HG03521 (cell line): ENCODE results near the gene LRRC23.

Source experiments
- ATAC-seq: cut with Tn5 transposase; IDR thresholded peaks from one replicate; pipeline ENCODE4 v1.9.1; 2021; ENCODE audit warnings: mild to moderate bottlenecking, moderate library complexity; ENCODE audit not compliant: unreplicated experiment

Gene LRRC23

DNA sequence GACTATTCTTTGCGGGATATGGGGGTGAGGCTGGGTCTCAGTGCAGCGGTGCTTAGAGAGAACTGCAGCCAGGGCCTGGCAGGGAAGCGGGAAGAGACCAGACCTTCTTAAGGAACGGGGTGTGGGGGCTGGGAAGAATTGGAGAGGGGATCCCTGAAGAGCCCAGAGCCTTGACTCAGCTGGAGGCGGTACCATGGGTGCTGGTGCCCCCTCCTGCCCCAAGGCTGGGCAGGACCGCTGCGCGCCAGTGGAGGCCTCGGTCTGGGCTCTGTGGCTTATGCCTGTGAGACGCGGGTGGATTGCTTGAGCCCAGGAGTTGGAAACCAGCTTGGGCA lies 37.7 kb downstream of the LRRC23 start:
- no peak for ATAC-seq

DNA sequence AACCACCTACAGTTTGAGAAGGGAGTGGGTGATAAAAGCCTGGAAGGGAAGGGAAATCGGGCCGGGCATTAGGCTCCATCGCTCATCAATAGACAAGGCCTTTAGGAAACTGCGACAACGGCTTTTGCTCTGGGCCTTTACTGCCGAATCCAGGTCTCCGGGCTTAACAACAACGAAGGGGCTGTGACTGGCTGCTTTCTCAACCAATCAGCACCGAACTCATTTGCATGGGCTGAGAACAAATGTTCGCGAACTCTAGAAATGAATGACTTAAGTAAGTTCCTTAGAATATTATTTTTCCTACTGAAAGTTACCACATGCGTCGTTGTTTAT lies 38.7 kb downstream of the LRRC23 start:
- ATAC-seq = peak; percentile 23

DNA sequence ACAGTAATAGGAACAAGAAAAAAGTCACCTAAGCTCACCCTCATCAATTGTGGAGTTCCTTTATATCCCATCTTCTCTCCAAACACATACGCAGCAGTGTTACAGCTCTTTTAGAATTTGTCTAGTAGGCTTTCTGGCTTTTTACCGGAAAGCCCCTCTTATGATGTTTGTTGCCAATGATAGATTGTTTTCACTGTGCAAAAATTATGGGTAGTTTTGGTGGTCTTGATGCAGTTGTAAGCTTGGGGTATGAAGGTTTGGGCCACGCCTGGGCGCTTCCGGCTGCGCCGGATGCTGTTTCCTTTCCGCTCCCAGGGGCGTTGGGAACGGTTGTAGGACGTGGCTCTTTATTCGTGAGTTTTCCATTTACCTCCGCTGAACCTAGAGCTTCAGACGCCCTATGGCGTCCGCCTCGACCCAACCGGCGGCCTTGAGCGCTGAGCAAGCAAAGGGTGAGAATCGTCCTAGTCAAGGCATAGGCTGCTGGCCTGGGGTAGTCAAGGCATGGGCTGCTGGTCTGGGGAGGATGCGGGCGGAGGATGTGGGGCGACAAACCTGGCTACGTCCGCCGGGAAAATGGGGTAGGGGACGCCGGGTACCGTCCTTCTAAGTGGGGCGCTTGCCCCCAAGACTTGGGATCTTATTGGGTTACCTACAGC lies 39.2 kb downstream of the LRRC23 start, which contains the start of the genes C12orf57 and RNU7-1:
Gene C12orf57, plus strand, starts transcription at position 301 of the 659 bp plus-strand sequence. Its CDS starts 100 bp downstream, at position 401.
Gene RNU7-1, plus strand, starts transcription at position 95 of the 659 bp plus-strand sequence.
- ATAC-seq = peak; percentile 34

DNA sequence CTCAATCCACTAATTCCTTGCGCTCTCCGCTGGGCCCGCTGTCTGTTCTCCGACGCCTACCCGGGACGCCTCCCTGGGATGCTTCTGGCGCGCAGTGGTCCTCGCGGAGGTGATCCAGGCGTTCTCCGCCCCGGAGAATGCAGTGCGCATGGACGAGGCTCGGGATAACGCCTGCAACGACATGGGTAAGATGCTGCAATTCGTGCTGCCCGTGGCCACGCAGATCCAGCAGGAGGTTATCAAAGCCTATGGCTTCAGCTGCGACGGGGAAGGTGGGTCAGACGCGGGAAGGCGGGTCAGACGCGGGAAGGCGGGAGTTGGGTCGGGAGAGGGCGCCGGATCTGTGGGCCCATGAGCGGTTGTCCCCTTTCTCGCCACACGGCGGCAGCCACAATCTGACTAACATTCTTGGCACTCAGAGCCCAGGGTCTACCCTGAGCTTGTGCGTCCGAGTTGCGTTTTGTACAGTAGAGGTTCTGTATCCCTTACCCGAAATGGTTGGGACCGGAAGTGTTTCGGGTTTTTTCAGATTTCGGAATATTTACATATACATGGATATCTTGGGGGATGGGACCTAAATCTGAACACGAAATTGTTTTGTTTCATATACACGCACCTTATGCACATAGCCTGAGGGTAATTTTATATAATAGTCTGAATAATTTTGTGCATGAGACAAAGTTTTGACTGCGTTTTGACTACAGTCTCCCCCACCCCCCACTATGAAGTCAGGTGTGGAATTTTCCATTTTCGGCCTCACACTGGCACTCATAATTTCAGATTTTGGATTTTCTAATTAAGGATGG lies 40.0 kb downstream of the LRRC23 start:
- ATAC-seq = peak; percentile 33

DNA sequence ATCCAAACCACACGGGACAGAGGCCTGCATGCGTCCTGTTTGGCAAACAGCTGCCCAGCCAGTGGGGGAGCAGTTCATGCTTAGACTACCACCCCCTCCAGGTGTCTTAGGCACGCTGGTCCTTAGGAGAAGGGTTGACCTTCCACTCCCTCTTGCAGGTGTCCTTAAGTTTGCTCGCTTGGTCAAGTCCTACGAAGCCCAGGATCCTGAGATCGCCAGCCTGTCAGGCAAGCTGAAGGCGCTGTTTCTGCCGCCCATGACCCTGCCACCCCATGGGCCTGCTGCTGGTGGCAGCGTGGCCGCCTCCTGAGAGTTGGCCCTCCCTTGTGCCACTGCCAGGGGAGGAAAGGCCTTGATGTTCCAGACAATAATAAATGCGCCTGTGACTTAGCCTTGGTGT lies 41.0 kb downstream of the LRRC23 start:
- no peak for ATAC-seq

DNA sequence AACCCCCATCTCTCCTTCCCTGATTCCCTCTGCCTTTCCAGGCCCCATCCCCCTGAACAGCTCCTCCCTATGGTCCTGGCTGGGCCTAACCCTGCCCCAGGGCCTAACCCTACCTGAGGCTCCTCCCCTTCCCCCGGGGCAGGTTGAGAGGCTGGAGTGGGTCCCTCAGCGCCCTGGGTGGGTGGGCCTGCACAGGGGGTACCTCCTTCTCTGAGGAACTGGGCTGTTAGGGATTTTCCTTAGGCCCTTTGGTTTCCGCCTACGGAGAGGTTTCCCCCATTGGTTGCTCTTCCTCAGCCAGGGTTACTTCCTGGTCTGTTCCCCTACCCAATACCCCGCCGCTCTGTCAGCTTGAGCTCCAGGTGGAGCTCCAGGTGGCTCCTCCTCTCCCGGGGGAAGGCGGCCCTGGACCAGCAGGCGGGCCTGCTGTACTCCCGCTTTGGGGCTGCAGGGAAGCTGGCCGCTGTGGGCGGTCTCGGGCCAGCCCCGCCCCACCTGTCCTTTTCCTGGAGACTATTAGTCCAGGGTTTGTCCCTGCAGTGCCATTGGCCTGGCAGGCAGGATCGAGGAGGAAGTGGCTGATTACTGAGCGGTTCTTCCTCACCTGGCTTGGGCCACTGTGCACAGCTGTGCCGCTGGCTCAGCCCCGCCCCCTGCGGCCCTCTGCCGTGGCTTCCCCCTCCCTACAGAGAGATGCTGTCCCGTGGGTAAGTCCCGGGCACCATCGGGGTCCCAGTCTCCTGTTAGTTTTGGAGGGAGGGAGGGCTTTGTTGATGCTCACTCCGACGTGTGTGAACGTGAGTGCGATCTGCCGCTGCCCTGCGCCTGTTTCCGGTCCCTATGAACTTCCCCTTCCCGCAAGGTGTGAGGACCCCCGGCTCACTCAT lies 41.7 kb downstream of the LRRC23 start:
- ATAC-seq = no peak

DNA sequence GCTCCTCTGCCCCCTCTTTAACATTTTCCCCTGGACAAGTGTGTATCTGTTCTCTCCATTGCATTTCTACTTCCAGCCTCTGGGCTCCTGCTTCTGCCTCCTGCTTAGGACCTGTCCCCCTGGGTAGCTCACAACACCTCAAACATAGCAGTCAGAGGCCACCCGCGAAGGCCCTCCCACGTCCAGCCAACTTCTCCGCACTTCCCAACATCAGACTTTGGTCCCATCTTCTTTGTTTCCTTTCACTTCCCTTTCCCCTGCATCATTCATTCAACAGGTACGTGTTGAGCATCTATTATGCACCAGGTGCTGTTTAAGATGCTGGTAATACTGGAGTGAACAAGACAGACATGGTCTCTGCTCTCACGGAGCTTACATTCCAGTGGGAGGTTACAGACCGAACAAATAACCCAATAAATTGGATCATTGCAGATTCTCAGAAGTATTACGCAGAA lies 42.3 kb downstream of the LRRC23 start:
- no peak for ATAC-seq

DNA sequence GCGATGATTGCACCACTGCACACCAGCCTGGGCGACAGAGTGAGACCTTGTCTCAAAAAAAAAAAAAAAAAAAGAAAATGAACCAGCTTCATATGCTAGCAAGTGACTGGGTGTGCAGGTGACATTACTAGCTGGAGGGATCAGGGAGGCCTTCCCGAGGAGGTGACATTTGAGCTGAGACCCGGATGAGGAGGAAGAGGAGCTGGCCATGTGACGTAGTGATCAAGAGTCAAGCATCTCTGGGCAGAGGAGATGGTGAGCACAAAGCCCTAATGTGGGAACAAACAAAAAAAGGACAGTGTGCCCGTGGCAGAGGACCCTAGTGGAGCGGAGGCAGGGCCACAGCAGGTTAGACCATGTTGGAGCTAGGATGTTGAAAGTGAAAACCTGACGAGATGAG lies 43.0 kb downstream of the LRRC23 start:
- ATAC-seq = no peak

DNA sequence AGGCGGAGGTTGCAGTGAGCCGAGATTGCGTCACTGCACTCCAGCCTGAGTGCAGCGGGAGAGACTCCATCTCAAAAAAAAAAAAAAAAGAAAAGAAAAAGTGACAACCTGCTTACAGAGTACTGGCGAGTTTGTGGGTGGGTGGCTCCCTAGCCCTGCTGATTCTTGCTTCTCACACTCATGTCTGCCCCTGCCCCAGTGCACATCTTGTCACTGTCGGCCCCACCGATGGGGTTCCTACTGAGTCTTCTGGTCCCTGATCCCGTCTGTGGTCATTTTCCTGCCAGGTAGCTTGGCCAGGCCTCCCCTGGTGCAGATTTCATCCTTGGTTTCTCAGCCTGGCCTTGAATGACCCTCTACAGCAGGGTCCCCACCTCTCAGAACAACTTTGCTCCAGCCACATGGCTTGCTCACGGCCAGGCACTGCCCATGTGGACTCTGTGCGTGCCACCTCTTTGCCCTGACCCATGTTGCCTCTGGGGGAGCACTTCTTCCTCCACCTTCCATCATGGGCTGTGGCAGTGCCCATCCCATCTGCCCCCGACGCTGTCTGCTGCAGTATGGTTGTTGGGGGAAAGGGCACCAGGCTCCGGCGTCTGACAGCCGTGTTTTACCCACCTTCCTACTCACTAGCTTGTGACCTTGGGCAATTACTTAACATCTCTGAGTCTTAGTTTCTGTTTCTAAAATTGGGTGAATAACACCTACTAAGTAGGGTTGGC lies 44.4 kb downstream of the LRRC23 start:
- ATAC-seq = no peak

DNA sequence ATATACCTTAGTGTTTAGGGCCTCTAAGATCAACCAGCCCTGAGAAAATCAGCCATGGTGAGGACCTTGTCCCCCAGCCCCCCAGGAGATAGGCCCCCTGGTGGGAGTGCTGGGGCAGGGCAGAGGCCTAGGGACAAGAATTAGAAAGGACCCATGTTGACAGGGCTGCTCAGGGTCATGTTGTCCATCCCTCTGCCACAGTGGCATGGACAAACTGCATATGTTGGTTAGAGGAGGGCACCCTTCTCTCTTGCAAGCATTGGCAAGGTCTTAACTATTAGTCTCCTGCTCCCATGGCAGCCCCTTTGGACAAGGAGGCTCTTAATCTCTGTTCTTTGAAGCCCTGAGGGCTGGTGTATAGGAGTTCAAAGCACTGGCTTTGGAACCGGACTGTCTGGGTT lies 45.8 kb downstream of the LRRC23 start:
- no peak for ATAC-seq

DNA sequence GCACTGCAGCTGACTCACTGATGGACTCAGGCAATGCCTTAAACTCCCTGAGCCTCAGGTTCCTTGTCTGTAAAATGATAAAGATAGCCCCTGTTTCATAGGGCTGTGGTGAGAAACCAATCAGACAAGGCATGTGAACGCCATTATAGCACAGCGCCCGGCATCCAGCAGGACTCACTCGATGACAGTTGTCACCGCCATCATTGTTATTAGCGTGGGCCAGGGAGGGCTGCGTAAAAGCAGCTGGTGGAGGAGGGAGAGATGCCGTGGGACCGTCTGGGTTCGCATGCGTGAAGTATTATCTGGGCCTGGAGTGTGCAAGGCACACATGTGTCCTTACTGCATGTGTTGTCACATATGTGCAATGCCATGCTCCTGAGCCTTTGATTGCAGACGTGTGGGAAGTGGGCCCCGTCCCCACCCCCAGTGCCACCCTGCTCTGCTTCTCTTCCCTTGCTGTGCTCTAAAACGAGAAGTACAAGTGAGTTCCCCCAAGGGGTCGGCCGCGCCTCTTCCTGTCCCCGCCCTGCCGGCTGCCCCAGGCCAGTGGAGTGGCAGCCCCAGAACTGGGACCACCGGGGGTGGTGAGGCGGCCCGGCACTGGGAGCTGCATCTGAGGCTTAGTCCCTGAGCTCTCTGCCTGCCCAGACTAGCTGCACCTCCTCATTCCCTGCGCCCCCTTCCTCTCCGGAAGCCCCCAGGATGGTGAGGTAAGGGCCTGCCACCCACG lies 46.4 kb downstream of the LRRC23 start, which contains the start of gene PTPN6:
Gene PTPN6, plus strand, starts transcription at position 546 of the 730 bp plus-strand sequence. Its CDS starts 157 bp downstream, at position 703.
- no peak for ATAC-seq

DNA sequence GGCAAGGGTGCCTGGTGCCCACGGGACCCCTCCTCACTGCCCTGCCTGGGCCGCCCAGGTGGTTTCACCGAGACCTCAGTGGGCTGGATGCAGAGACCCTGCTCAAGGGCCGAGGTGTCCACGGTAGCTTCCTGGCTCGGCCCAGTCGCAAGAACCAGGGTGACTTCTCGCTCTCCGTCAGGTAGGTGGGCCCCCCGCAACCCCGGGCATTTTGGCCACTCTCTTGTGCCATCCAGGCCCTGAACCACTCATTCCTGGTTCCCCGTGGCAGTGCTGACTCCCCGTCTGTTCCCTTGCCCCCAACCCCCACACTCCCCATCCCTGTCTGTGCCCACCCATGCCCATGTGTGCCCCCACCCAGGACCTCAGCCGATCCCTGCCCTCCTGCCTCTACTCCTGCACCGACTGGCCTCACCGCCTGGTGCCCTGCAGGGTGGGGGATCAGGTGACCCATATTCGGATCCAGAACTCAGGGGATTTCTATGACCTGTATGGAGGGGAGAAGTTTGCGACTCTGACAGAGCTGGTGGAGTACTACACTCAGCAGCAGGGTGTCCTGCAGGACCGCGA lies 47.0 kb downstream of the LRRC23 start:
- no peak for ATAC-seq

DNA sequence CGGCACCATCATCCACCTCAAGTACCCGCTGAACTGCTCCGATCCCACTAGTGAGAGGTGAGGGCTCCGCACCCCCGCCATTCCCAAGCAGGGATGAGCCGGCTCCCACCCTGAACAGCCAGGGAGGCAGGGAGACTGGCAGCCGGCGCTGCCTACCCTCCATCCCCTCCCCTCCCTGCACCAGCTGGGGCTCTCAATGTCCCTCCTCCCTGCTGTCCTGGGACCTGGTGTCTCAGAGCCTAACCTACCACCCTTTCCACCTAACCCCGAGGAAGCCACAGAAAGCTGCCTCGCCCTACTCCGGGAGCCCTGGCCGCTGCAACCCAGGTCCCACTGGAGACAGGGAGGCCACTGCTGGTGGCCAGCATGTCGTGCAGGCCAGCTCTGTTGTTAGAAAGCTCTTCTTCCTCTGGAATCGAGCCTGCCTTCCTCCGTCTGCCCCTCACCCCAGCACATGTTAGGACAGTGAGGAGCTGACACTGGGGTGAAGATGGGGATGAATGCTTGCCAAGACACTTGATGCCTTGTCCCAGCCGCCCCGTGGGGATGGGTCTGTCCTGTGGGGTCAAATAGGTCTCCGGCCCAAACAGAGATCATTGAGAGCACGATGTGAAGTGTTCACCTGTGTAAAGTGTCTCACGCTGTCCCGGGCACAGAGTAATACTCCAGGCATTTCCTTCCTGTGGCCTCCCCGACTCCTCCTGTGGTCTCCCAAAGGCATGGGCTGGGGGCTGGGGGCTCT lies 47.7 kb downstream of the LRRC23 start:
- no peak for ATAC-seq

DNA sequence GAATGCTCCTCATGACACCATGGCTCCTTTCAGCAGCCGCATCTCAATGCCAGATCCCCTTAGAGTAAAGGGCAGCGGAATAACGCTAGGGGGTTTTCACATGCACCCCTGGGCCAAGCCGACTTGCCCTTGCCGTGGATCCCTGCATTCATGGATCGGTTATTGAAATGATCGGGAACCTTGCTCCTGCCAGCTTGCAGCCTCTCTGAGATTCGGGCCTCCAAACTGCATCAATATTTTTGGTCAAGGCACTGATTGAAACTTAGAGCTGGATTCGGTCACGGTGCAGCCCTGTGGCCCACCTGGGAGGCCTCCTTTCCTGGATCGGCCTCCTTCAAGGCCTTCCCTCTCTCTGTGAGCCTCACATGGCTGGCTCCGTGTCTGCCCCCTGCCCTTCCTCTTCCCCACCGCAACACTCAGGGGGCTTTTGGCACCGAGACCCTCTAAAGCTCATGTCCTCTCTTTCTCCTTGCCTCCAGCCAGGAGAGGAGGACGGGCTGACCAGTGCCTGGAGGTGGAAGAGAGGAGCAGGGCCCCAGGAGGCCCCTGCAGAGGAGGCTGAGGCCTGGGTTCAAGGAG lies 48.3 kb downstream of the LRRC23 start:
- no peak for ATAC-seq

DNA sequence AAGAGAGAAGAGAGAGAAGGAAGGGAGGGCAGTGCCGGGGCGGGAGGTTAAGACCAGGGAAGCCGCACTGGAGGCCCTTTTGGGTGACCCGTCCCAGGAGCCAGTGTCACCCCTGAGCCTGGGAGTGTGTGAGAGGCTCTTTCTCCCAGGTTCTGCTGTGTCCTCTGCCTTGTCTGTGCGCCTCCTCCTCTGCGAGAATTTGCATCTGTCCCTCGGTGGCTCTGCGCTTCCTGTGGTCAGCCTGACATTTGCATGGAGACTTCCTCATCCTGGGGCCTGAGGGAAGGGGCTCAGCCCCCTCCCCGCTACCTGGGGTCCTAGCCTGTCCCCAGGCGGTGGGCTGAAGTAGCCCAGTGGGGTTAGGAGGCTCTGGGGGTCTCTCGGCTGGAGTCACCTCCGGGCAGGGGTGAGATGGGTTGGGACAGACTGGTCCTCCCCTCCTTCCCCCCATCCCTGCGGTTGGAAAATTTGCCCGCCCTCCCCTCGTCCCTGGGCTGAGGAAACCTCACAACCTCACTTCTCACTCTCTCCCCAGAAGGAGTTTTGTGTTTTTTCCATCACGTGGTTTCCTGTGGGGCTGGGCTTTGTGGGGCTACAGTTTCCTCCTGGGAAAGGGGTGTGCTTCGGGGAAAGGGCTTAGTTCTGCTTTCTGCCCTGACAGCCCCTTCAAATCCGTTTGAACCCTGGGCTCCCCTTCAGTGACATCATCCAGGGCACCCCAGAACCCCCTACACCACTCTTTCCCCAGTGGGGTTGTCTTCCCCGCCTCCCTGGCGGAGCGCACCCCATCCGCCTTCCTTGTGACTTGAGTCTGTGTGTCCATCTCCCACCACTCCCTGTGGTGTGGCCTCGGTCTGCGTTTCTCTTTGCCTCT lies 49.1 kb downstream of the LRRC23 start:
- ATAC-seq = peak; percentile 46

DNA sequence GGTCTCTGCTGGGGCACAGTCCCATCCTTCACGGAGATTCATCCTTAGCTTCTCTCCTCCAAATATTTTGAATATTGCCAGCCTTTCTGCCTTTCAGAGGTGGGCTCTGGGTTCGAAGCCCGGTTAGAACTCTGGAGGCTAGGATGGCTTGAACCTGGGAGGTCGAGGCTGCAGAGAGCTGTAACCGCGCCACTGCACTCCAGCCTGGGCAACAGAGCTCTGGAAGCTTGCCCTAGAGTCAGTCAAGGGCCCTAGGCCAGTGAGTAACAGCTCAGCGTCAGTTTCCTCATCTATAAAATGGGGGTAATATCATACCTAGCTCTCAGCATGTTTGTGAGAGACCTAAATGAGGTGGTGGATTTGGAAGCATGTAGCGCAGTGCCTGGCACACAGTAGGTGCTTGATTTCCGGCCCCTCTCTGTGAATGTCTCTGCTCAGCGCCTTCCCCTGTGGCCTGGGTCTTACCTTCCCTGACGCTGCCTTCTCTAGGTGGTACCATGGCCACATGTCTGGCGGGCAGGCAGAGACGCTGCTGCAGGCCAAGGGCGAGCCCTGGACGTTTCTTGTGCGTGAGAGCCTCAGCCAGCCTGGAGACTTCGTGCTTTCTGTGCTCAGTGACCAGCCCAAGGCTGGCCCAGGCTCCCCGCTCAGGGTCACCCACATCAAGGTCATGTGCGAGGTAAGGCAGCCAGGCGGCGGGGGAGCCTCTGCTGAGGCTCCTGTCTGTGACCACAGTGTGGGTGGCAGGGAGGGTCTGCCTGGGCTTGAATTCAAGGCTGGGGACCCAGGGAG lies 49.9 kb downstream of the LRRC23 start:
- no peak for ATAC-seq
